ENCODE measurements around the gene SLC25A21.
A peak's percentile ranks its signal among the peaks of the same experiment; 100 is the strongest.

Gene SLC25A21

DNA sequence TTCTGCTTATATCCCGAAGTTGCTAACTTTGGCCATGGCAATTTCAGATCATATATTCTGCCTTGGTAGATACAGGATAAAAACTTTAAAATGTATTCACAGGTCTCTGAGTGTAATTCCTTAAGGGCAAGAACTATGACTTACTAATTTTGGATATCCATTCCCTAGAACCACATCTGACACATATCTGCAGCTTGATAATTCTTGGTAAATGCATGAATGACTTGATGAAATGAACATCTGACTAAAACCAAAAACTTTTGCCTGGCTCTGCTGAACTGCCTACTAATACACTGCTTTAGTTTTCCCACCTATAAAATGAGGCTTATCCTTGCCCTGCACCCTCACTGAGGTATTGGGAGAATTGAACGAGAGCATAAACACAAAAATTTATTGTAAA, 32.2 kb downstream of the SLC25A21 start:
- DNase-seq, result no peak

DNA sequence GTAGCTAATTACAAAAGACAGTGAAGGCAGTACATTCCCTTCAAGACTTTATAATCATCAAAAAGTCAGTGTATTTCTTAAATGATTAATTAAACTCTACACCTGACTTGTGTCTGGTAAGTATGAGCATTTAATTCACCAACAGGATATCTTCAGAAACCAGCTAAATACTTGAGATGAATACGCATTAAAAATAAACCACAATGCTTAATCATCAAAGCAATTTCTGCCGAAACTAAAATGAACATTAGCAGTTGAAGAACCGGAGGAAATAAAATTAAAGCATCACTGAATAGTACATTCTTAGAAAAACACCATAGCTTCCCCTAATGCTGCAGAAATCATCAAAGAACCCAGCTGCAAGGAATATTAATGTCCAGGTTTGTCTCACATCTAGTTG, 32.7 kb downstream of the SLC25A21 start:
- no peak for DNase-seq

DNA sequence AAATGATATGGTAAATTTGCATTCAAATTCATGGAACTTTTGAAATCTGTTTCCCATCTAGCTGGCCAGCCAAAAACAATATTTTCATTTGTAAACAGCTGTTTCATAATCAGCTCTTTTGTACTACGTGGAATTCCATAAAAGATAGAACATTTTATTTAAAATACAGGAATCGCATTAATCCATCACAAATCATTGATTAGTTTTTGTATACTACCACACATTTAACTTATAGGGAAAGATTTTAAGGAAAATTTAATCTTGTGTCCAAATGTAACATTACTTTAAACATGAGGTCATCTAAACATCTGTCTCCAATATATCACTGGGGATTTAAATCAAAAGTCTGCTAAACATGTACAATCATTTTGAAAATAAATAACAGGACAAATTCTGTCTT, 33.5 kb downstream of the SLC25A21 start:
- DNase-seq, result no peak

DNA sequence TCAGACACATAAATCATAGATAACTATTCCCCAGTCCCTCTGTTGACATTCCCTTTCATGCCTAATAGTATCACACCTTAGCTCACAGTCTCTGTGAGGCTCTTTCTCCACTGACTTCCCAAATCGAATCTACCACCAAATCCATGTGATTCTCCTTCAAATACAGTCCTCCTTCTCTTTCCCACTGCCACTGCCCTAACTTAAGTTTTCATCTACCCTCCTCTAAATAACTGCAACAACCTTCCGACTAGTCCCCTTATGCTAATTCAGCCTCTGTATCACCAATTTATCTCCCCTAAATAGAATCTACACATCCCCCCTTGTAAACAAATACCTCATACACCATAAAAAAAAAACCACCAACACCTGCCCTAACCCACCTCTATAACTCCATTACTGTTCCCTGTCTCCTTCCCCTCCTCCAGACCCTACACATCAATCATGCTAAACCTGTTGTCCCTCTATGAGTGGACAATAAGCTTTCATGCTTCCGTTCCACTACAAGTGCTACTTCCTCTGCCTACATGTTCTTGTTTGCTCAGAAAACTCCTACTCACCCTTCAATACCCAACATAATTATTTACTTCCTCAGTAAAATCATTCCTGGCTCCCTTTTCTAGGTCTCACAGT, 39.0 kb downstream of the SLC25A21 start:
- DNase-seq, result no peak

DNA sequence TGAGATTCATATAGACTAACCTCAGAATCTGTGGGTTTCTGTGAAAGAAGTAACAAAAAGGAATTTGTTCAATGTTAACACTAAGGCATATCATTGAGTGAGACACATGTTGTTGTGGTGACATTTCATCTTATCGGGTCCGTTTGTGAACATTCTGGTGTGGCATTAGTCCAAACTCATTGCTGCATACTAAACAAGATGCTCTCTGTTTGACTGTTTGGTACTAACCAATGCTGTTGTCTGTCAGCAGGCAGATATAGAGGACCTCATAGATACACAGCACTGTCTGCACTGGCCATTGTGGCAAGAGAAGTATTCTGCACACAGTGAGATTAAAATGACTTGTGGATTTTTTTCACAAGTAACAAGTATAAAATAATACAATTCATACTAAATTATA, 41.2 kb downstream of the SLC25A21 start:
- no peak for DNase-seq

DNA sequence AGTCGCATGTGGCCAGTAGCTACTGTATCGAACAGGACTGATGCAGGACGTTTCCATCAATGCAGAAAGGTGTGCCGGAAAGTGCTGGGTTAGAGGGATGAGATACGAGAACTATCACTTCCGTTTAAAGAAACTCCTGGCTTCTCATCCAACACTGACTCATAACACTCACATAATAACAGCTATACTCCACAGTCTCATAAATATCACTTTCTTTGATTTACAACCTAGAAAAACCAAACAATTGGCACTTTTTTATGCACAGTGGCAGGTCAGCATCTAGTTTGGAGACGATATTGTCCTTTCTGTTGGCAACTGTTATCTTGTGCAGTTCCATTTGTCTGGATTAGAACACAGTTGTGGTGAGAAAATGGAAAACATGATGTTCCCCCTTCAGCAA, 43.4 kb downstream of the SLC25A21 start:
- DNase-seq, result no peak

DNA sequence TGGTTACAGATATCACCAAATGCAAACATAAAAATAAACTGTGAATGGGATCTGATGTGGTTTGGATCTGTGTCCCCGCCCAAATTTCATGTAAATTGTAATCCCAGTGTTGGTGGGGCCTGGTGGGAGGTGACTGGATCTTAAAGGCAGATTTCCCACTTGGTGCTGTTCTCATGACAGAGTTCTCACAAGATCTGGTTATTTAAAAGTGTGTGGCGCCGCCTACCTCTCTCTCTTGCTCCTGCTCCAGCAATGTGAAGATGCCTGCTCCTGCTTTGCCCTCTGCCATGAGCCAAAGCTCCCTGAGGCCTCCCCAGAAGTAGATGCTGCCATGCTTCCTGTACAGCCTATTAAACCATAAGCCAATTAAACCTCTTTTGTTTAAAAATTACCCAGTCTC, 47.8 kb downstream of the SLC25A21 start:
- DNase-seq, result no peak

DNA sequence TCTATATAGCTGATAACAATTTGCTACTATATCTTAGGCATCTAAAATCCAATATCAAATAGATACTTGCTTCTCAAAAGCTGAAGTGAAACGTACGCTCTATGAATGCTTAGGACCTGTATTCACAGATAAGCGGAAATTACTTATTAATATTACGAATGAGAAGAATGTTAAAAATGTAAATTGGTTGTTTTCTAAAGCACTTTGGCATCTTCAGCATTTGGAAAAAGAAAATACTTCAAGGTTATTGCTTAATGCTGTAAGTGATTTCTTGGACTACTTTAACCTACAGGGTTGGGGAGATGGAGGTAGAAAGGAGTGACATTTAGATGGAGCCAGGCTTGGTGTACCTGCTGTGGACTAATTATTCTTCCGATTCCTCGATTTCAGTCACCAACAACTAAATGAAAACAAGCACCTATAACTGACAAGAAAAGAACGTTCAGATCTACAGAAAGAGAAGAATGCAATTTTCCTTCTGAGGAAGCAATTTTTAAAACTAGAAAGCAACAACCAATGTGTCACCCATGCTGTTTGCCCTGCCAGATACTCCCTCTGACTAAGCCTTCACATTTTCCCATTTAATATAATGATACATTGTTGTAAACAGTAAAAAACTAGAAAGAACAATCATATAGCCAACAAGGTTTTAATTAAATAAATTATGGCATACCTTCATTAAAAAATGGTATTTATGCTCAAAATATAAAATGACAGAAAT, 49.3 kb downstream of the SLC25A21 start:
- no peak for DNase-seq

DNA sequence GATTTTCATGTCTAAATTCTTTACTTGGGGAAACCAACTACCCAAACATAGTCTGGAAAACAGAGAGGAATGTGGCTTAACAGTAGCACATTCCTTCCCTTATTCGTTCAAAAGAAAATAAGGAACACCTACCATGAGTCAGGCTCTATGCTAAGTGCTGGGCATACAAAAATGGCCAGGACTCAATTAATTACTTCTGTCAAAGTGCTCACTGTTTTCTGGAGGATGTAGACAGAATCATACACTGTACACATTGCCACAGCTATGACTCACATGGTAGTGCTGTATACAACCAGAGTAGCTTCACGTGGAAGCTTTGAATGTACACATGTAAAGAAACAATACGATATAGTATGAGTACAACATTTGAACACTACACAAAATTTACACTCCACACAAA, 50.1 kb downstream of the SLC25A21 start:
- DNase-seq, result no peak

DNA sequence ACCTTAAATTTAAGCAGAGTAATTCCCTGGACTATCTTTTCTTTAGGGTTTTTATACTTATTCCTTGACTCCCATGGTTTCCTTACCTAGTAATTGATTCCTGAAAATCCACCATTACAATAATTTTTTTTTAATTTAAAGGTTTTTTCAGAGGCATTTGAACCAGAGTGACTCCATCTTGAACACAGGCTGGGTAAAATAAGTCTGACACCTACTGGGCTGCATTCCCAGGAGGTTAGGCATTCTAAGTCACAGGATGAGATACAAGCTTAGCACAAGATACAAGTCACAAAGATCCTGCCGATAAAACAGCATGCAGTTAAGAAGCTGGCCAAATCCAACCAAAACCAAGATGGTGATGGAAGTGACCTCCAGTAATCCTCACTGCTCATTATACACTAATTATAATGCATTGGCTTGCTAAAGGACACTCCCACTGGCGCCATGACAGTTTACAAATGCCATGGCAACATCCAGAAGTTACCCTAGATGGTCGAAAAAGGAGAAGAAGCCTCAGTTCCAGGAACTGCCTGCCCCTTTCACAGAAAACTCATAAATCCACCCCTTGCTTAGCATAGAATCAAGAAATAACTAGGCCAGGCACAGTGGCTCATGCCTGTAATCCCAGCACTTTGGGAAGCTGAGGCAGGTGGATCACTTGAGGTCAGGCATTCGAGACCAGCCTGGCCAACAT, 53.6 kb downstream of the SLC25A21 start:
- no peak for DNase-seq

DNA sequence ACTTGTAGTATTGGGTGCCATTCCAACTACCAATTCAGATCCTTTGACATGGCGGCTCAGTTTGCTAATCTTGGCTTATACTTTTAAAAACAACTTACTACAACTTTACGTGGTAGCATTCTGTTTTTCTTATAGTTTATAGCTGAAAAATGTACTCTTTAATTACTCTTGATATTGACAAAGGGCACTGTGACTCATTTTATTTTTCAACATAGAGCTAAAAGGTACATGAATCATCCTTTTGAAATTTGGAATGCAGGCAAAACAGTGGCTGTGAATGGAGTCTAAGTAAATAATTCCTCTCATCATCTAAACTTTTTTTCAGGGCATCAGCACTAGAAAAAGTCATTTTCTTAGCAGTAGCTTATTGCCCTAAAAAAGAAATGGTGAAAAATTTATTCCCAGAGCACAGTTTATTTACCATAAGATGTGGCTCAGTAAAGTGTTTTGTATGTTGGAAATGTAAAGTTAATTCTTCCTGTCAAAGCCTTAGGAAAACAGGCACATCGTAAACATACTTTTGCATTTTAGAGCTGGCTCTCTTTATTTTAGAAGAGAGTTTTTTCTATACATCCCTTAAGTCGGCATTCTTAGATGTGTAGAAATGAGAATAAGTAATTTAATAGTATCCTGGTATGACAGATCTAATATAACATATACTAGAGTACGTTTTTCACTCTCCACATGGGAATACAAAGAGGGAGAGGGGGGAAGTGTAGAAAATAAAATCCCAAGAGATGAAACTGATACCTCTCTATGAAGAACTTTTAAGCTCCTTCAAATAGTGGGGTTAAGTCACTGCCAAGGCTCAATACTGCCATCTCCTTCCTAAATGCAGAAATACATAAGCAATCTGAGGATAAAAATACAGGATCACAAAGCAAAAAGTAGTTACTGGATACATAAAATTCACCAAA, 55.2 kb downstream of the SLC25A21 start:
- no peak for DNase-seq

DNA sequence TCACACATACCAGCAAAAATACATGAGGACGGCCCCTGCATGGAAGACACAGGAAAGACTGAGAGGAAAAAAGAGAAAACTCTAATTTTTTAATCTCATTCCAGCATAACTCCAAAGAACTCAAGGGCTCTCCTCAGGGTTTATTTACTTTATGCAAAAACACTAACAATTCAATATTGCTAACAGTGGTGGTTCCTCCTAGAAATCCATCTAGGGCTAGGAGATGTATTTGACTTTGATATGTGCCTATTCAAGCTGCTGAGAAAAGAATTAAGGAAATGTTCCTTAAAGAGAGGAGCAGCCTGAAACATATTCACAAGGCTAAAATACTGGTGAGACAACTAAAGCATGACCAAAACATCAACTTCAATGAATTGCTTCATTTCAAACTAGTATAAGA, 57.0 kb downstream of the SLC25A21 start:
- no peak for DNase-seq

DNA sequence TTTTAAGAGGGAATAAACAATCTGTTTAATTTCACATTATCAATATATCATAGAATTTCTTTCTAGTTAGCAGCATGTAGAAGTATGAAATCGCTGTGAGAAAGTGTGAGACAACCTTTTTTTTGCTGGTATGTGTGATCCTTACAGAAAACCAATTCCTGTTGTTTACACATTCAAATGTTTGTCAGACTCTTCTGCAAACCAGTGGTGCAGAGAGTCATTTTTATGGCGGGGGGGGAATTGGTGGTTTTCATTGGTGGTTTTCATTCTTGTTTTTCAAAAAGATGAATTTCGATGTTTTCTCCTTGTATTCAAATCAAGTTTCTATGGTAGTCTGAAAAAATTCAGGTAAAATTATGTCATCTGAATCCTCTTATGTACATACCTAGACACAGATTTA, 57.8 kb downstream of the SLC25A21 start:
- DNase-seq, result no peak

DNA sequence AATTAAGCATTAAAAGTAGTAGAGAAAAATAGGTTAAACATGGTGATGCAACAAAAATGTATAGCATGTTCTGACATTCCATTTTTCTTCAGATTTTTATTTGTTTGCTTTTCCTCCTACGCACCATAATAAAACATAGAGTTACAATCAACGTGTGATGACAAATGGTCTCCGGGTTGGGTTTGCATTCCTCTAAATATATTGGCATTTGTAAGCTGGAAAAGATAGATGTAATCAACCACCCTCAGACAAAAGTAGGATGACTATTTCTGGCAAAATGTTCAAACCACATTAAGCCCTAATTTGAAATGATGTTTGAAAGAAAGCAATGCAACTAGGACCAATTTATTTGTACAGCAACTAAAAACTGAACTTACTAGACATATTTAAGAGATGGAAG, 58.4 kb downstream of the SLC25A21 start:
- no peak for DNase-seq

DNA sequence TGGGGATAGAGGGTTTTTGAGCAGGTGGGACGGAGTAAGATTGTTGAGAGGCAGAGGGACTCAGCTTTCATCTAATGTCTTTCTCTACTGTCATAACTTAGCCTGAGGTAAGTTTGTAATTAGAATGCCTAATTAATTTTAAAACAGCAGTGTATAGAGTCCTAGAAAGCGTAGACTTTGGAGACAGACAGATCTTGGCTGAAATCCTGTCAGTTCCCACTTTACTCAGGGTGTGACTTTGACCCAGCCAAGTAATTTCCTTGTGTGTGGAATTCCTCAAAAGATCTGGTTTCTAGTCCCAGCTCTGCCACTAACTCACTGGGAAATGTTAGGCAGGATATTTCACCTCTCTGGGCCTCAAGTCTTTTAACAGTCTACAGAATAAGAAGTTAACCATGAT, 74.3 kb downstream of the SLC25A21 start:
- DNase-seq, result no peak

DNA sequence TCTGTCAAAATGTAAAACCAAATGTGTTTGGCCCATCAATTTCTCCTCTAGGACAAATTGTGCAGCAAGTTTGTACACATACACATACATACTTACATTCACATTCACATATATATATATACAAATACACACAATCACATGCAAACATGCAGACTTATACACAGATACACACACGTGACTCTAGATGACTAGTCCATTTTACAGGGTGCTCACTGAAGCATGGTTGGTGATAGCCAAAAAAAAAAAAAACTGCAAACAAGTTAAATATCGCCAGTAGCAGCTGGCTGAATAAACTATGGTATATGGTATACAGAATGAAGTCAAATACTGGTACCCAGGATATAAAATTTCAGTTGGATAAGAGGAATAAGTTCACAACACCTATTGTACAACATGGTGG, 77.9 kb downstream of the SLC25A21 start:
- DNase-seq, result no peak

DNA sequence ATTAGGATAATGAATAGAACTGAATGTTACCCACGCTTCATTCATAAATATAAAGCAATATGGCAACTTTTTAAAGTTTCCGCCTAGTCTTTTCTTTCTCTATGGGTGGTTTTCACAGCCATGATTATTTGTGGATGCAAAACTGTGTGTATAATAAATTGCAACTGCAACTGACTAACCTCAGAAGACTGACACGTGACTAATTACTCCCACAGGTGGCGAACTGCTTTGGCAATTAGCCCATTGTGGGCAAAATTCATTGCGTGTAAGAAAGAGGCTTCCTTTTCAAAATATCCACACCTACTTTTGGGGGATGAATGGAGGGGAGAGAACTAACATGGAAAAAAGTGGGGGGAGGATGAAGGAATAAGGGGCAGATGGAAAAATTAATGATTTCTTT, 79.0 kb downstream of the SLC25A21 start:
- DNase-seq, result peak in 1 of 2 experiments; percentile 6

DNA sequence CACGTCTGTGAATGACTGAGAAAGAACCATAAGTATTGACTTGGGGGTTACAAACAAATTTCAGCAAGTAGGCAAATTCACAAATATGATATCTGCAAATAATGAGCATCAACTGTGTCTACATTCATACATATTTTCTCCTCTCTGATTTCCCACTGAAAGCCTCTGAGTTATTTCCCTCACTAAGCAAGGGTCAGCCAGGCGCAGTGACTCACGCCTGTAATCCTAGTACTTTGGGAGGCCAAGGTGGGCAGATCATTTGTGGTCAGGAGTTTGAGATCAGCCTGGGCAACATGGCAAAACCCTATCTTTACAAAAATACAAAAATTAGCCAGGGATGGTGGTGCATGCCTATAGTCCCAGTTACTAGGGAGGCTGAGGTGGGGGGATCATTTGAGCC, 80.8 kb downstream of the SLC25A21 start:
- DNase-seq, result no peak

DNA sequence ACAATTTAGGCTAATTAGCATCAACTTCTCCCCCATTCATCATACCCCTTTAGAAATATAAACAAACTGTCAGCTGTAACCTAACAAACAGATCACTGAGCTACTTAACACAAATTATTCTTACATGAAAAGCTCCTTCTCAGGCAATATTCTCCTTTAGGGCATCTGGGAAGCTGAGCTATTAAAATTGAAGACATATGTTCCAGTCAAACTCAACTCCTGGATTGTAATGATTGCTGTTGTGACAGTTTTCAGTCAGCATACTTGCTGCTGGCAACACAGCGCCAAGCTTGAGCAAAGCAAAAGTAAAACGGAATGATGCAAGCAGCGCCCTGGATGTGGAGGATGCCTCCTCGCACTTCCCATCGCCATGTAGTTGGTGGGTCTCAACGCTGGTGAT, 82.4 kb downstream of the SLC25A21 start:
- no peak for DNase-seq

DNA sequence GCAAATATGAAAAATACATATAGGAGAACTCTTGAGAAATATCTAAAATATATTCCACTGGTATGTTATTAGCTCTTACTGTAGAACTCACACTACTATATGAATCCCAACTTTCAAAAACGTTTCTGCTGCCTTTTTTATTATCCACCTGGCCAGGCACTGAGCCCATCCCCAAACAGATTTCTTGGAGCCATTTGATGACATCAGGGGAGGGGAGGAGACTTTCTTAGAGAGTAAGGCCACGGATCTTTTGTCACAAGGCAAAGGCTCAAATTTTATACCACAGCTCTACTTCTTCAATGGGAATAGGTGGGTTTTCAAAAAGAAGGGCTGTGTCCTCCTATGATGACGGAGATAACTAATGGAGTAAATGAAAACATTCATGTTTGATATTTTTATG, 83.0 kb downstream of the SLC25A21 start:
- DNase-seq, result no peak

DNA sequence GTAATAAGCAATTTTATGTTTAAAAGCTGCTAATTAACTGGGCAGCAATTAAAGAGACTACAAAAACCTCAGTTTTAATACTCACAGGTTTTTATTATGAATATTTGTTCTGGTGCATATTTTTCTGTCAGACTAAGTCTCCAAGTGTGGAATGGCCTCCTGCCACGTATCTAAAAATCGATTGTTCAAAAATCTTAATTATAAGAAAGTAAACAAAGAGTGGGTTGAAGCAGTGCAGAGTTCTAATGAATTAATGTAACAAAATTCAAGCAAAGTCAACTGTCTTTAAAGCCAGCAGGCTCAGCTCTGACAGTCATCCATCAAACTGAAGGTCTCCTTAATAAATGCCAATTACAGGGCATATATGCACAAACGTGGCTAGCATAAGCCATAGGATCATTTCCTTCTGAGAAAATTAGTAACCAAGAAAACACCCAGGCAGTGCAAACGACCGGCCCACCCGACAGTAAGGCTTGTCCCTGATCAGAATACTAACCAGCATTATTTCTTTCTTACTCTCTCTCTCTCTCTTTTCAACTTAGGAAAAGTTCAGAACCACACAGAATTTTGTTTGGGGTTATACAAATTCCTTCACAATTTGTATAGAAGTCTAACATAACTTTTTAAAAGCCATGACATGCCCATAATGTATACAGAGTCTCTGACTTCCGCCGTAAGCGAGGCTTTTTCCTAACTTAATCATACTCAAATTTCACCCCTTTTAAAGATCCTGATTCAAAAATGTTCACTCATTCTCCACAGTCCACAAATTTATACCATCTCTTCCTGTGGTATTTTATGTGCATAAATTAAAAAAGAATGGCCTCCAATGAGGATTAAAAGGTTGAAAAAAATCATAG, 83.8 kb downstream of the SLC25A21 start:
- DNase-seq, result no peak

DNA sequence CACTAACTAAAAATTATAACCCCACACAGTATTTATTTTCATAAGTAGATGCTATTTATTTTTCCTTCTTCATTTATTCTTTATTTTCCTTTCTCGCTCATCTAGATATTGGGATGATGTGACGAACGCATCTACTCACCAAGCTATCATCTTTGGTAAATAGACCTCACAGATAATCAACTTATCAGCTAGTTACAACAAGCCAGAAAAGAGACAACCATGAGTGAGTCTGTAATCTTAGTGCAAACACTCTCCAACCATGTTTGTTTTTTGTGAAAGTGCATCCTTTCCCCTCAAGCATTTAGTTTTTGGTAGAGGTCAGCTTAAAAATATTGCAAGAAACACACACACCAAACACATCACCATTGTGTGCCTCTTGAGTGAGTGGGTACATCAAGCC, 84.9 kb downstream of the SLC25A21 start:
- no peak for DNase-seq
